Neural progenitor cell (in vitro differentiated cells): ENCODE results near the gene DDRGK1.

Source experiments
- EZH2 ChIP-seq: fragments of 200-600 bp; sonication (generic); IDR thresholded peaks from 2 replicates; pipeline ENCODE4 v1.6.1; 2017; ENCODE audit warnings: antibody characterized with exemption, mild to moderate bottlenecking, moderate library complexity
- EZH2phosphoT487 ChIP-seq: fragments of 200-600 bp; sonication (generic); IDR thresholded peaks from 2 replicates; pipeline ENCODE4 v1.6.1; 2017; ENCODE audit warnings: antibody characterized with exemption
- TF ChIP-seq, protein P1 (sequence below): fragments of 200-600 bp; sonication (generic); IDR thresholded peaks from 2 replicates; pipeline ENCODE4 v1.5.1; 2017; ENCODE audit warnings: antibody characterized with exemption, mild to moderate bottlenecking

DNA sequence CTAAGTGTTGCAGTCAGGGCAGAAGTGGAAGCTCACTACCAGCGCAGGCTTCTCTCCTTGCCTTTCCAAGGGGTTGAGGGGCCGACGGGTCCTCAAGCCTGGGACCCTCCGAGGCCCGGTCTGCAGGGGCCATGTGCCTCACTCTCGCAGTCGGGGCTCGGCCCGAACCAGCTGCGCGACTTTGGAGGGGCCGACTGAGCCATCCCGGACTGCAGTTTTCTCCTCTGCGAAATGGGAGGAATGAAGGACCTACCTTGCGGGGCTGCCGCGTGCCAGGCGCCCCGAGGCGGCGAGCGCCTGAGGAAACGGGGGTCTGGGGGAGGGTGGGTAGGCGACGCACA is 36.8 kb downstream of the DDRGK1 start:
- TF ChIP-seq EZH2phosphoT487 (no peak), EZH2 (no peak)
- TF ChIP-seq, protein P1, sequence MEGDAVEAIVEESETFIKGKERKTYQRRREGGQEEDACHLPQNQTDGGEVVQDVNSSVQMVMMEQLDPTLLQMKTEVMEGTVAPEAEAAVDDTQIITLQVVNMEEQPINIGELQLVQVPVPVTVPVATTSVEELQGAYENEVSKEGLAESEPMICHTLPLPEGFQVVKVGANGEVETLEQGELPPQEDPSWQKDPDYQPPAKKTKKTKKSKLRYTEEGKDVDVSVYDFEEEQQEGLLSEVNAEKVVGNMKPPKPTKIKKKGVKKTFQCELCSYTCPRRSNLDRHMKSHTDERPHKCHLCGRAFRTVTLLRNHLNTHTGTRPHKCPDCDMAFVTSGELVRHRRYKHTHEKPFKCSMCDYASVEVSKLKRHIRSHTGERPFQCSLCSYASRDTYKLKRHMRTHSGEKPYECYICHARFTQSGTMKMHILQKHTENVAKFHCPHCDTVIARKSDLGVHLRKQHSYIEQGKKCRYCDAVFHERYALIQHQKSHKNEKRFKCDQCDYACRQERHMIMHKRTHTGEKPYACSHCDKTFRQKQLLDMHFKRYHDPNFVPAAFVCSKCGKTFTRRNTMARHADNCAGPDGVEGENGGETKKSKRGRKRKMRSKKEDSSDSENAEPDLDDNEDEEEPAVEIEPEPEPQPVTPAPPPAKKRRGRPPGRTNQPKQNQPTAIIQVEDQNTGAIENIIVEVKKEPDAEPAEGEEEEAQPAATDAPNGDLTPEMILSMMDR: no peak
